Activated T-helper 2 cell treated with anti-CD3 and anti-CD28 coated beads, Interferon-gamma antibody, Interleukin-2, Interleukin-4, amounts not matched to agents 10 μg/mL and 5 μg/mL and 100 μg/mL, durations not matched to agents 14 hours and 24 hours and 36 hours (primary cell): Measurements from ENCODE around the gene COG5. TPM values are rescaled to one million over a fixed set of nuclear protein-coding genes. Genes with fewer than 3 reads are reported as not detected.

ENCODE experiments used
- DNase-seq: peaks from one replicate; pipeline ENCODE4 v3.0.0; 2021; ENCODE audit warnings: low spot score
- H3K27ac Mint-ChIP-seq: one replicate; pipeline ENCODE4 v1.8.0; 2021; ENCODE audit warnings: mixed read lengths
- H3K27me3 Mint-ChIP-seq: one replicate; pipeline ENCODE4 v1.8.0; 2021; ENCODE audit warnings: low read depth, mixed read lengths
- H3K36me3 Mint-ChIP-seq: one replicate; pipeline ENCODE4 v1.8.0; 2021; ENCODE audit warnings: low read depth, mixed read lengths
- H3K4me1 Mint-ChIP-seq: one replicate; pipeline ENCODE4 v1.8.0; 2021; ENCODE audit warnings: low read depth, mixed read lengths
- H3K4me3 Mint-ChIP-seq: one replicate; pipeline ENCODE4 v1.8.0; 2021; ENCODE audit warnings: low read depth, mild to moderate bottlenecking, moderate library complexity, mixed read lengths
- H3K9me3 Mint-ChIP-seq: one replicate; pipeline ENCODE4 v1.8.0; 2021; ENCODE audit warnings: mixed read lengths
- intact Hi-C: fragments of 100-400 bp; cut with micrococcal nuclease; formaldehyde crosslinking; loops from one replicate; pipeline ENCODE4 v1.15.1; 2023
- total RNA-seq: library from RNA; stranded (reverse); gene quantifications from 2 replicates; pipeline ENCODE4 v1.2.3, GENCODE V29; 2022

Gene COG5
- total RNA-seq, 1 donor from 2014 or later = 35.2 TPM

DNA sequence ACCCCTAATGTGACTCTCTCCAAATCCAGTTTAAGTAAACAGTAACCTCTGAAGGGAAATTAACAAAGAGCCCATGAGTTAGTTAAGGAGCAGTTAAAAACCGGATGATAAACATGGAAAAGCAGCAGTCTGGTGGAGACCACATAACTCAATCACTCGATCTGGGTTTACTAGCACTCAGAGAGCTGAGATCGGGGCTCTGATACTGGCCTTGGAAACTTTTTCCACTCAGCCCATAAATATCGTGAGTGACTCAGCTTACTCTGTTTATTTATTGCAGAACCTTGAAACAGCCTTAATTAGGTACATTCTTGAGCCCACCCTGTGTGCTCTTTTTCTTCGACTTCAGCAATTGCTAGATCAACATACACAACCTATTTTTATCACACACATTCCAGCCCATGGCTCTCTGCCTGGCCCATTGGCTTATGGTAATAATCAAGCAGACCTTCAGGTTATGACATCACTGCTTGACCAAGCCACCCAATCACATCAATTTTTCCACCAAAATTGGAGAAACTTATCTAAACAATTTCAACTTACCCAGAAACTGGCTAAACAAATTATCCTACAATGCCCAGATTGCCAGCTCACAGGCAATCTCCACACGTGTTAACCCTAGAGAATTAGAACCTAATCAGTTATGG is 176.0 kb downstream of the COG5 start:
- Mint-ChIP-seq H3K4me3 (no peak overlapping the region), H3K4me1 (peaks cover 6% of the 10 kb centered on the region), H3K36me3 (no peaks in the 10 kb centered on the region), H3K27me3 (no peaks in the 10 kb centered on the region), H3K9me3 (no peaks in the 10 kb centered on the region), H3K27ac (no peak overlapping the region)
- no peak for DNase-seq
- intact Hi-C loops = no loop called here

DNA sequence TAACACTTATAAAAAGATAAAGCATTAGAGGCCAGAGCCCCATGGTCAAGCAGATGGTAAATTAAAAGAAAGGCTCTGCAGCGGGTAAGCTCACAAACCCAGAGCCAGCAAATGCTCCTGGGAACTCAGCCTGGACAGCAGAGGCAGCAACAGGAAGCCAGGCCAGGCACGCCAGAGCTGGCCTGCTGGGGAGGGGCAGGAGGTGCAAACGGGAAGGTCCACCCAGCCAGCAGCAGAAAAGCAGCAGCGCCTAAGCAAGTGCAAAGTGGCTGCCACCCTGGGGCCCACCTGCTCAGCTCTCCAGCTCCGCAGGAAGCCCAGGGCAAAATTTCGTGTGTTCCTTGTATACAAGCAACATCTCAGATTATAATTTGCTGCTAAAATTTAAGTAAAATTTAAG is 176.6 kb downstream of the COG5 start:
- peaks cover 6% of the 10 kb centered on the region for H3K4me1 Mint-ChIP-seq
- H3K9me3 Mint-ChIP-seq = no peaks in the 10 kb centered on the region
- H3K4me3 Mint-ChIP-seq = no peak overlapping the region
- H3K27me3 Mint-ChIP-seq = no peaks in the 10 kb centered on the region
- H3K36me3 Mint-ChIP-seq = no peaks in the 10 kb centered on the region
- intact Hi-C loops = no loop called here
- no peak for DNase-seq
- no peak overlapping the region for H3K27ac Mint-ChIP-seq

DNA sequence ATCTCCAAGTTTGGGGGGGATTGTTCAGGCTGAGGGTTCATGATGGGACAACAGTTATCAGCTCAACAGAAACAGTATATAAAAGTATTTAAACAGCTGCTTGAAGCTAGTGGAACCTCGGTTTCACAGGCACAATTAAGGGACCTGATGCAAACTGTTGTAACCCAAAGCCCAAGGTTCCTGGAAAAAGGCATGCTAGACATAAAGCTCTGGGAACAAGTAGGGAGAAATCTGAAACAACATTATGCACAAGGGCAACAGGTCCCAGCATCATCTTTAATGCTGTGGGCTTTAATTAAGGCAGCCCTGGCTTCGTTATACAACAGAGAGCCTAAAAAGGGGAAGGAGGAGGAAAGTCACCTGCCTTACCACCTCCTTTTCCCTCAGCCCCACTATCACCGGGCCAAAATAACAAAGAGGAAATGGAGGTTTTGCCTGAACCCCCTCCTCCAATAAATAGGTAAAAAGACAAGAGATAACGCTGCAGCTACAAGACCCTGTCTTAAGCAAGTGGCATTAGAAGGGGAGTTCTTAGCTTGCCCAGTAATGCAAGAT is 177.1 kb downstream of the COG5 start:
- Mint-ChIP-seq H3K4me1 (peaks cover 6% of the 10 kb centered on the region), H3K4me3 (no peak overlapping the region), H3K36me3 (no peaks in the 10 kb centered on the region), H3K27me3 (no peaks in the 10 kb centered on the region), H3K27ac (no peak overlapping the region), H3K9me3 (no peaks in the 10 kb centered on the region)
- intact Hi-C loops = no loop called here
- DNase-seq = no peak

DNA sequence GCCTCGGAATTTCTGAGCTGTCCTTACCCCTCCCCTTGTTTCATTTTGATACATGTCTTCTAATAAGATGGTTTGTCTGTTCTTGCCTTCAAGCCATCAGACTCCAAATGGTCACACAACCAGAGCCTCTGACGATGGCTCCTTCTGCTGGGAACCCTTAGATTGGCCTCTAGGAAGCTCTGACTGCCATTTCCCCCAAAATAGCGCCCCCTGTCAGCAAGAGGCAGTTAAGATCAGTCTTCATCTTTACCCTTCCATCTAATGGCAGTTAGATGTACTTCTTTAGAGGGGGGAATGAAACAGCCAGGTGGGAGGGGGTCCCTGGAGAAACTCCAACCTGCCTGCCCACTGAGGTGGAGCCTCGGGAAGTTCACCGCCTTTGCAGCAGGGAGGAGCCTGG is 179.7 kb downstream of the COG5 start:
- Mint-ChIP-seq H3K36me3 (no peaks in the 10 kb centered on the region), H3K9me3 (no peaks in the 10 kb centered on the region), H3K4me3 (no peak overlapping the region), H3K4me1 (peaks cover 6% of the 10 kb centered on the region), H3K27me3 (no peaks in the 10 kb centered on the region), H3K27ac (no peak overlapping the region)
- intact Hi-C loops = no loop called here
- no peak for DNase-seq

DNA sequence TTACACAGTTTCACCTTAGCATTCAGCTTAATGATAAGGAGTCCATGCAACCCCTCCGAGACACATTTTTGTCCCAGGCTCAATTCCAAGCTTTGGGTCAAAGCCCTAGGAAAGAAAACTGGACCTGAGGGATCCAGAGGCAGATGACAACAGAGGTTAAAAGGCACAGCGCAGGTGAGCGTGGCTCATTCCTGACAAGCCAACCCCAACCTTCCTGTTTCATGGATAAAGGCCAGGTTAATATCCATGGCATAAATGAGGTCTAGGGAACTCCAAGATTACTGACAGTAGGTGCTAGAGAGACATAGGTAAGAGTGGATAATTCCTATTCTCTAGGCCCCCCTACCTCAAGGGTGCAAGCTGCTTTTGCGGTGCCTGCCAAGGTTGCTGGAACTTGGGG is 180.5 kb downstream of the COG5 start:
- no peaks in the 10 kb centered on the region for H3K9me3 Mint-ChIP-seq
- intact Hi-C loops = no loop called here
- no peak overlapping the region for H3K4me3 Mint-ChIP-seq
- no peaks in the 10 kb centered on the region for H3K36me3 Mint-ChIP-seq
- peaks cover 6% of the 10 kb centered on the region for H3K4me1 Mint-ChIP-seq
- no peak overlapping the region for H3K27ac Mint-ChIP-seq
- H3K27me3 Mint-ChIP-seq = no peaks in the 10 kb centered on the region
- no peak for DNase-seq

DNA sequence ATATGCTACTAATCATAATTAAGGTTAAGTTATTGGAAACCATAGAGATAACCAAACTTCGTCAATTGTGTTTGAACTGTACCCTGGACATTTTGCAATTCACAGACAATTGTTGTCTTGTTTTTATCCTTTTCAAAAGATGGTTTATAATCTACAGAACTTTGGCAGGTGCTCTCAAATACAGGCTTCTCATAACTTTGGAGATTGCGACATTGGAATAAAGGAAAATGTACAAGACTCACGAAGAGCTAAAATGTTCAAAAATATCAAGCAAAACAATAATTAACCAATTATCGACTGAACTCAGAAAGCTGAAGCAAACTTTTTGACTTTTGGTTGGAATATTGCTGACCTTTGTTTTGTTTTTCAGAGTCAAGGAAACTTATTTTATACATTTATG is 182.3 kb downstream of the COG5 start:
- Mint-ChIP-seq H3K36me3 (no peaks in the 10 kb centered on the region), H3K4me1 (no peaks in the 10 kb centered on the region), H3K27ac (no peak overlapping the region), H3K4me3 (no peak overlapping the region), H3K27me3 (no peaks in the 10 kb centered on the region), H3K9me3 (no peaks in the 10 kb centered on the region)
- no peak for DNase-seq
- intact Hi-C loops = no loop called here

DNA sequence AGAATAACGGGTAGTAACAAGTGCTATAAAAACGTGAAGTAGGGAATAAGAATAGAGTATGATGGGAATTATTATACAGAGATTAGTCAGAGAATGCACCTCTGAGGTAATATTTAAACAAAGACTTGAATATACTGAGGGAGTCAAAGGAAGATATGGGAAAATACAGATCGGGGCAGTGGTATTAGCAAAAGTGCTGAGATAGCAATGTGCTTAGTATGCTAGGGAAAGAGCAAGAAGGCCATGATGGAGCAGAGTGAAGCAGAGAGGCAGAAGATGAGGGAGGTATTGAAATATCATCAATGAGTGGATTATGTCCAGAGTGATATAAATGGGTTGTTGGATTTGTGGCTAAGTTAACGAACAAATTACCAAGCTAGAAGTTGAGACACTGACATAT is 190.4 kb downstream of the COG5 start:
- H3K36me3 Mint-ChIP-seq = peaks cover 5% of the 10 kb centered on the region
- intact Hi-C loops = no loop called here
- DNase-seq = no peak

DNA sequence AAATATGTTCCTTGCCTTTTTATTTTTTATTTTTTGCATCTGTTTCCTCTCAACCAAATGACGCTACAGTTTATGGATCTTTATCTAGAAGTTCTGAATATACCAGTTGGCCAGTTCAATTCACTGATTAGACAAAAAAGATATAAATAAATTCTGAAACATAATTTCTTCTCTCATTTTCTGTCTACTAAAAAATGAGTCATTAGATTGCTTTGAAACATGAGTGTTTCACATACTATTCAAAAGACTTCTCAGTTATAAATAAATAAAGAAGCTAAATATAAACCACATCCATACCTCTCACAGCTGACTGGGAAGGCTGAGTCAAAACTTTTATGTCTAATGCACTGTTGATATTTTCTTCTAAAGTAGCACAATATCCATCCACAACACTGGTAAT is 191.4 kb downstream of the COG5 start:
- Mint-ChIP-seq H3K36me3 (peaks cover 5% of the 10 kb centered on the region), H3K27ac (no peak overlapping the region), H3K4me3 (no peak overlapping the region), H3K27me3 (no peaks in the 10 kb centered on the region), H3K4me1 (no peaks in the 10 kb centered on the region), H3K9me3 (no peaks in the 10 kb centered on the region)
- no peak for DNase-seq
- intact Hi-C loops = no loop called here

More for the DNA sequence above, 190.4 kb downstream of the COG5 start:
- H3K4me1 Mint-ChIP-seq = no peaks in the 10 kb centered on the region
- H3K27ac Mint-ChIP-seq = no peak overlapping the region
- no peaks in the 10 kb centered on the region for H3K27me3 Mint-ChIP-seq
- H3K4me3 Mint-ChIP-seq = no peak overlapping the region
- H3K9me3 Mint-ChIP-seq = no peaks in the 10 kb centered on the region

DNA sequence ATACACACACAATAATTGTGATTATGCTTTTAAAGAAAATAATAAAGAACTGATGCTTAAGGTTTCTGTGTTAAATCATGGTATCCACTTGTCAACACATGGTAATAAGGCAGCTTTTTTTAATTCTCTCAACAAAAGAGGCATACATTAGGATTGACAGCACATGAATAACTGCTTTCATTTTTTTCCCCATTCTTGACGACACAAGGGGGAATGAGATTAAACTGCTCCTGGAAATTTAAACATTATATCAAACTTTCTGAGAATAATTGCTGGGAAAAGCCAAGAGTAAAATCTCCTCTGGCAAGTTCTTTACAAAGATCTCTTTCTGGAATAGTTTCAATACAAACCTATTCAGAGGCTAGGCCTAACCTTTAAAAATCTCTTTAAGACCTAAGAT is 192.9 kb downstream of the COG5 start:
- H3K4me1 Mint-ChIP-seq = no peaks in the 10 kb centered on the region
- DNase-seq = no peak
- intact Hi-C loops = no loop called here
- no peak overlapping the region for H3K27ac Mint-ChIP-seq
- H3K27me3 Mint-ChIP-seq = no peaks in the 10 kb centered on the region
- H3K36me3 Mint-ChIP-seq = peaks cover 5% of the 10 kb centered on the region
- no peaks in the 10 kb centered on the region for H3K9me3 Mint-ChIP-seq
- no peak overlapping the region for H3K4me3 Mint-ChIP-seq

DNA sequence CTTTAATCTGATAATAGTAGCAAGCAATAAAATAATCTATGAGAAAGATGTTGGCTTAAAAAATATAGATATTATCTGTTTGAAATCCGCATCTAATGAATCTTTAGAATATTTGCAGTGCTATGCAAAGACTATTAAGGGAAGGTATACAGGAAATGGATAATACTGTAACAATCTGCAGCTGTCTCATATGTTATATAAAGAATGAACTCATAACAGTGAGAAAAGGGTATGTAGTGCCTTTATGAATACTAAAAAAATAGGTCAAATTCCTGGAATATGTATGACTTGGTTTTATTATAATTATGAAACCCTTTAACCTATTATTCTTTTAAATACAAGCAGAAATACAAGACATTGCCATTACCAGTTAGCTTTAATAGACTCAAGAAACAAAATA is 198.9 kb downstream of the COG5 start:
- Mint-ChIP-seq H3K4me1 (no peaks in the 10 kb centered on the region), H3K27me3 (no peaks in the 10 kb centered on the region), H3K9me3 (peaks cover 9% of the 10 kb centered on the region), H3K36me3 (peaks cover 25% of the 10 kb centered on the region), H3K27ac (no peak overlapping the region), H3K4me3 (no peak overlapping the region)
- DNase-seq = no peak
- intact Hi-C loops = no loop called here

DNA sequence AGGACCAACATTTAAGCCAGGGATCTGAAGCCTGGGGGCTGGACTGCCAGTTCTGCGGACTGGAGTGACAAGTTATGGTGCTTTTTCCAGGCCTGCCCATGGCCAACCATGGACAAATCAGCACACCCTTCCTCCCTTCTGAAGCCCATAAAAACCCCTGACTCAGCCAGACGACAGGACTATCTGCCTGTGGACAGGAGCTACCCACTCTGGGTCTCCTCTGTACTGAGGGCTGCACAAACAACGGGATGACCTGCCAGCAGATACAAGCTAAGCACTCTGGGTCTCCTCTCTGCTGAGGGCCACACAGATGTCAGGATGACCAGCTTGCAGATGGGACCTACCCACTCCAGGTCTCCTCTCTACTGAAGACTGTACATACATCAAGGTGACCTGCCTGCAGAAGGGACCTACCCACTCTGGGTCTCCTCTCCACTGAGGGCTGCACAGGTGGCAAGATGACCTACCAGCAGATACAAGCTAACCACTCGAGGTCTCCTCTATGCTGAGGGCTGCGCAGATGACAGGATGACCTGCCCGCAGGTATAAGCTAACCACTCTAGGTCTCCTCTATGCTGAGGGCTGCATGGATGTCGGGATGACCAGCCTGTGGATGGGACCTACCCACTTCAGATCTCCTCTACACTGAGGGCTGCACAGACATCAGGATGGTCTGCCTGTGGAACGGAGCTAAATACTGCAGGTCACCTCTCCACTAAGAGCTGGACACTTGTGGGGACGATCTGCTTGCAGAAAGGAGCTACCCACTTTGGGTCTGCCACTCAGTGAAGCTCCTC is 204.0 kb downstream of the COG5 start:
- Mint-ChIP-seq H3K27ac (no peak overlapping the region), H3K4me1 (no peaks in the 10 kb centered on the region), H3K36me3 (peaks cover 43% of the 10 kb centered on the region), H3K27me3 (no peaks in the 10 kb centered on the region), H3K4me3 (no peak overlapping the region), H3K9me3 (peaks cover 12% of the 10 kb centered on the region)
- intact Hi-C loops = no loop called here
- DNase-seq = no peak

DNA sequence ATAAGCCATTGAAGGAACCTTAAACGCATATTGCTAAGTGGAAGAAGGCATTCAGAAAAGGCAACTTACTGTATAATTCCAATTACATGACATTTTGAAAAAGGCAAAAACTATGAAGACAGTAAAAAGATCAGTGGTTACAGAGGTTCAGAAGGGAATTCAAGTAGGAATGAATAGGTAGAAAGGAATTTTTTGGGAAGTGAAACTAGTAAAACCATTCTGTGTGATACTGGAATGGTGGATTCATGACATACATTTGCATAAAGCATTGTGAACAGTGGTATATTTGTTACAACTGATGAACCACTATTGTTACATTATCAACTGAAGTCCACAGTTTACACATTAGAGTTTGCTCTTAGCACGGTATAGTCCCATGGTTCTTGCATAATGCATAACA is 208.1 kb downstream of the COG5 start:
- intact Hi-C loops = no loop called here

DNA sequence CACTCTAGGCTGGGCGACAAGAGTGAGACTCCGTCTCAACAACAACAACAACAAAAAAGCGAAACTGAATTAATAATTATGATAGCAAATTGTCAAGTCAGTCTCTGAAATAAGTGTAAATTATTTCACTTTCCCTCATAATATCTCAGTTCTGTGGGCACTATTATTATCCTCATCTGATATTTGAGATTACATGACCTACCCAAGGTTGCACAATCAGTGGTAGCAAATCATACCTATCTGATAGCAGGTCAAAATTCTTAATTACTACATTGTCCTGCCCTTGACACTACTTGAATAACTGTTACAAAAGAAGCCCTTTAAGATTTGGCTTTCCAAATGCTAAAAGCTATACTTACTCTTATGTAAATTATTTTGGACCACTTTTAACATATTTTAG is 209.1 kb downstream of the COG5 start:
- Mint-ChIP-seq H3K27ac (no peak overlapping the region), H3K4me1 (no peaks in the 10 kb centered on the region), H3K9me3 (peaks cover under 1% of the 10 kb centered on the region), H3K36me3 (peaks cover 16% of the 10 kb centered on the region), H3K27me3 (no peaks in the 10 kb centered on the region), H3K4me3 (no peak overlapping the region)
- no peak for DNase-seq
- intact Hi-C loops = no loop called here

More for the DNA sequence above, 208.1 kb downstream of the COG5 start:
- Mint-ChIP-seq H3K27ac (no peak overlapping the region), H3K27me3 (no peaks in the 10 kb centered on the region), H3K4me3 (no peak overlapping the region), H3K4me1 (no peaks in the 10 kb centered on the region), H3K36me3 (peaks cover 26% of the 10 kb centered on the region), H3K9me3 (peaks cover 11% of the 10 kb centered on the region)
- no peak for DNase-seq
